ENCODE data around the gene CEP135.
"Not testable (repeated sequence)": the region's sequence is repeated elsewhere in the genome, so short reads cannot be mapped to it uniquely, and the experiment has no call there.

The CEP135 gene

DNA sequence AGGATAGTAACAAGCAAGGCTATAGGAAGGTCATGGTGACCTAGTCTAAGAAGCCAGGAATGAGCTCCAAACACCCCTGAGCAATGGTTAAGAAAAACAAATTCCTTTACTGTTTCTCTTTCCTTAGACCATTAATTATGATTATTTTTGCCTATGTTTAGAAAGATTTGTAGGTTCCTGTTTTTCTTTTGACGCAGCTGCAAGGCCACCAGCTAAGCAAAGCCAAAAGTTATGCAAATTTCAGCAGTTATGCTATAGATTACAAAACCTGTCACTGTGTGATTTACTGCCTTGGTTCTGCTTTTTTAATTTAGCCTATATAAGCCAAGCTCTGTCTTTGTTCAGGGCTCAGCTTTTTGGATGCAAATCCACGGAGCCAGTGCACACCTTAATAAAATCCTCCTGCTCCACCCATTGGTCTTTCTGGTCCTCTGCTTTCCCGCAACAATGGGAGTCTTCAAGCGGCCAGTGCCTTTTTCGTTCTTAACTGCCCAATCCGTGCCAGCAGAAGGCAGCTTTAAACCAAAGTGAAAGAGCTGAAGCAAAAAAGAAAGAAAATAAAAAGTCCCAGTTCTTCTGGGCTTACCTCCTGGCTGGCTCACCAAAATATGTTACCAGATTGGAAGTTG, 1.4 kb upstream of the CEP135 start:
- no peak for DNase-seq (ENCODE audit: low read depth in 2 of 2)

DNA sequence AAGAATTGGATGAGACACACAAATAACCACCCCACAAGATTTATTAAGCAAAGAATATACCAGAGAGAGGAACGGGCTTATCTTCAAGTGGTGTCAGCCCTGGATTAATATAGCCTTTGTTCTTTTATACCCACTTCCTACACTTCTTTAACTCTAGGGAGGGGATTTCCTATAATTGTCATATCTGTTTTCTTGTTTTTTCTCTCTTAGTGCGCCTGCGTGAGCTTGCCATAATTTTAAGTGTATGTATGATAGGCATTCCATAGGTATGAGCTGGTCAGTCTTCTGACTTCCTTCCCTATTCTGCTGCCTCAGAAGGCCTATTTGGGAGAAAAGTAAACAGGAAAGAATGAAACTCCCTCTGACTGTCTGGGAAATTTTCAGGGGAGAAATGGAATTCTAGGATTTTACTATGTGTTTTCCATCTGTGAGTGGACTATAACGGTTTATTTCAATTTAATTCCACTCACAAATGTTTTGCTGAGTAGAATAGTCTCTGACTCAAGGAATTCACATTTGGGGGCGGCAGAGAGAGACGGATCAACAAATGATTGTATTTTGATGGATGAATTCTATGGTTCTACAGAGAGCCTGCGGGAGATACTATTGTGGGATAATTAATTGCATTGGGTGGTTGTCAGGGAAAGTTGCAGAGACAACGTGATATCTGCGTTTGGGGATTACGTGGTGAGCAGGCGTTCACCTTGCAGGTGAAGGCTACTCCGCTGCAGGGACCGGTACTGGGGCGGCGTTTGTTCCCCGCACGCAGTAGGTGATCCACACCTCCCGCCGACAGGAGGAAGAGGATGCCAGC, 626 bp upstream of the CEP135 start:
- no peak for DNase-seq (ENCODE audit: low read depth in 2 of 2)

DNA sequence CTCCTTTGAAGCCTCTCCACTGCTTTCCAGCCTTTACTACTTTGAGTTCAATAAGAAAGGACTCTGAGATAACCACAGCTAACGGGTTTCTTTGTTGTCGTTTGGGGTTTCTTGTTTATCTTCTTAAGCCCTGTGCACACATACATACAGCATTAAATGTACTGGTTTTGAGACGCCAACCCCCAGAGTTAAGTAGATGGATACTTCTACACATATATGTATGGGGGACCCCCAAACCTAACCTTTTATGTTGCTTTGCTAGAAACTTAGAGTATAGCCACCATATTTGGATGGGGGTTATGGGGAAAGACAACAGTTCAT, 697 bp downstream of the CEP135 start:
- DNase-seq (ENCODE audit: low read depth in 2 of 2), result no peak

DNA sequence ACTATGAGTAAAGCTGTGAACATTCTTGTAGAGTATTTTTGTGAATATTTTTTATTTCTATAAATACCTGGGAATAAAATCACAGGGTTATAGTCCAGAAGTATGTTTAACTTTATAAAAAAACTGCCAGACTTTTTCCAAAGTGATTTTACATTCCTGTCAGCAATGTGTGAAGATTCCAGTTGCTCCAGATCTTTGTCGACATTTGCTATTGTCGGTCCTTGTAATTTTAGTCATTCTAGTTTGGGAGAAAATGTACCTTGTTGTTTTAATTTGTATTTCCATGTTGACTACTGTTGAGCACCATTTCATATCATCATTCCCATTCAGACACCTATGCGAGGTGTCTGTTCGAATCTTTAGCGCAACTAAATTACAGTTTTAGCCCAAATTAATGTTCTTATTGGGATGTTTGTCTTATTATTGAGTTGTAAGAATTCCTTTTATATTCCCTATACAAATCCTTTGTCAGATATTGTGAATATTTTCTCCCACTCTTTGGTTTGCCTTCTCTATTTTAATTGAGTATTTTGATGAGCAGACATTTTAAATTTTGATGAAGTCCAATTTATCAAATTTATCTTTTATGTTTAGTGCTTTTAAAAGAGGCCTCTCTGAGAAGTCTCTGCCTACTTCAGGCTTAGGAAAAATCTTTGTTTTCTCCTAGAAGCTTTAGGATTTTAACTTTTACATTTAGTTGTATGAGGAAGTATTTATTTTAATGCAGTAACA, 2.6 kb downstream of the CEP135 start:
- DNase-seq (ENCODE audit: low read depth in 2 of 2), result no peak

DNA sequence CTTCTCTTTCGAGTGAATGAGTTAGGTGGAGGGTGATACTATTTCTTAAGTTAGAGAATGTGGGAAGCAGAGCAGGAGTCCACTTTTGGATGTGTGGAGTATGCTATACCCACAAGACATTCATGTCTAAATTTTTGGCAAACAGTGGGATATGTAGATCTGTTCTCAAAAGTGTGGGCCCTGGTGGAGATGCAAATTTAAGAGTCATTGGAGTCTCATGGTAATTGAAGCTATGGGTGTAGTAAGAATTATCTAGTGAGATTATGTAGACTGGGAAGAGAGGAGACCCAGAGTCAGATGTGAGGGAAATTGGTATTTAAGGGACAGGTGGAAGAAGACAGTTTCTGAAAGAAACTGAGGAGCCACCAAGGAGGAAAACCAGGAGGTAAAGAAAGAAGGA, 7.0 kb downstream of the CEP135 start:
- no peak for DNase-seq (ENCODE audit: low read depth in 2 of 2)

DNA sequence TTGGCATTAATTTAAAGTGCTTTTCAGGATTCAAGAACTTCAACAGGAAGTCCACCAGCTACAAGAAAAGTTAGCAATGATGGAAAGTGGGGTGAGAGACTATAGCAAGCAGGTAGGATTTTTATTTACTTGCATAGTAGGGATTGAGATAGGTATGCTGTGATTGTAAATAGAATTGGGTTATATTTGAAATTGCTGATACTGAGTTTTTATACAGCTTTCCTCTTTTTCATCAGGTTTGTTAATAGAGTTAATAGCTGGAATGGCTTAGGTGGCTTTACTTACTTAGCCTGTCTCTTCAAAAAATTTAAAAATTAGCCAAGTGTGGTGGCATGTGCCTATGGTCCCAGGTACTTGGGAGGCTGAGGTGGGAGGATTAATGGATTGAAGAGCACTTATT, 10.9 kb downstream of the CEP135 start:
- no peak for DNase-seq (ENCODE audit: low read depth in 2 of 2)

DNA sequence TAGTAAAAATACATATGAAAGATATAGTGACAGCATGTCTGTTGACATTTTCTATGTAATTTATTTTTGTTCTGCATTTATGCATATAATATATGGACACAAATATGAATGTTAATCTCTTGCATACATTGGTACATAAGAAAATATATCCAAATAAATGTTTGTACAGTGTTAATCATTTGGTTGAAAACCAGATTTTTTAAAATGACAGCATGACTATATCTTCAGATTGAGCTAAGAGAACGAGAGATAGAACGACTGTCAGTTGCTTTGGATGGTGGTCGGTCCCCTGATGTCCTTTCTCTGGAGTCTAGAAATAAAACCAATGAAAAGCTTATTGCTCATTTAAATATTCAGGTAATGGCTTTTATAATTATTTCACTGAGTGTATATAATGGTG, 15.3 kb downstream of the CEP135 start:
- no peak for DNase-seq (ENCODE audit: low read depth in 2 of 2)

DNA sequence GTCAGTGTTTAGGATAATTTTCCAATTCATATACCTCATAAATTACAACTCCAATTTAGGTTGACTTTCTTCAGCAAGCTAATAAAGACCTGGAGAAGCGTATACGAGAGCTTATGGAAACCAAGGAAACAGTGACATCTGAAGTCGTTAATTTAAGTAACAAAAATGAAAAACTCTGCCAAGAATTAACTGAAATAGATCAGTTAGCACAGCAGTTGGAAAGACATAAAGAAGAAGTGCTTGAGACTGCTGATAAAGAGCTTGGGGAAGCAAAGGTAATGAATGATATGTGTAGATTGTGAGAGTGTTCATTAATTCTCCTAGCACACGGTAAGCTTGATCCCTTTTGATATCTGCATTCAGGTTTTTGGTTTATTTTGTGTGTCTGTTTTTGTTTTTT, 16.8 kb downstream of the CEP135 start:
- DNase-seq (ENCODE audit: low read depth in 2 of 2), result no peak

DNA sequence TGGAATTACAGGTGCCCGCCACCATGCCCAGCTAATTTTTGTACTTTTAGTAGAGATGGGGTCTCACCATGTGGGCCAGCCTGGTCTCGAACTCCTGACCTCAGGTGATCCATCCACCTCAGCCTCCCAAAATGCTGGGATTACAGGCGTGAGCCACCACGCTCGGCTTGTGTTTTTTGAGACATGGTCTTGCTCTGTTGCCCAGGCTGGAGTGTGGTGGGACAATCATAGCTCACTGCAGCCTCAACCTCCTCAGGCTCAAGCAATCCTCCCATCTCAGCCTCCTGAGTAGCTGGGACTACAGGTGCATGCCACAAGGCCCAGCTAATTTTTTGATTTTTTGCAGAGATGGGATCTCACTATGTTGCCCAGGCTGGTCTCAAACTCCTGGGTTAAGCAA, 17.6 kb downstream of the CEP135 start:
- not testable (repeated sequence) for DNase-seq (ENCODE audit: low read depth in 2 of 2)

DNA sequence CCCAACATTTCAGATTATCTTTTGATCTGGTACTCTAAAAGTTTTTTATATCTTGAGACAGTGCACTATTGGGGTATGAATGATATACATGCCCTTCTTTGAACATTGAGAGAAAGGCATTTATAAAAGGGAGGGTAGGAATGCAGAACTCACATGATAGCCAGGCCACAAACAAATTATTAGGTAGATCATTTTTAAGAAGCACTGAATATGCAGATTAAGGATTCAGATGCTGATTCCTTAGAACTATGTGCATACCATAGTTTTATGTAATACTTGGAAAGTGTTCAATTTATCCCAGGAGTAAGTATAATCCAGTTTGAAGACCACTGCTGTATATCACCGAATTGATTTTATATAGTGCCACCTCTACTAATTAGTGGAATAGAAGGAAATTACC, 18.6 kb downstream of the CEP135 start:
- DNase-seq (ENCODE audit: low read depth in 2 of 2), result no peak

DNA sequence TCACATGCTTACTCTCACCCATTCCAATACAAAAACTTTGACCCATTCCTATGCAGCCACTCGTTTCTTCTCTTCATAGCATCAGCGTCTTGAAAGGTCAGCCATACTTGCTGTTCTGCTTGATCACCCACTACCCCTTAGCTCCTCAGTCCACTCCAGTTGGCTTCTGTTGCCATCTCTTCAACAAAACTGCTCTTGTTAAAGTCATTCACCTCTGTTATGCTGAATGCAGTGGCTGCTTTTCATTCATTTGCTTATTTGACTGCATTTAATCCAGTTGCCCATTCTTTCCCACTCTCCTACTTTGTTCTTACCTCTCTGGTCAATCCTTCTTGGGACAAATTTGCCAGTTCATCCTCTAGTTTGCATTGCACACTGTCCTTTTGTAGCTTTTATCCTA, 24.9 kb downstream of the CEP135 start:
- DNase-seq (ENCODE audit: low read depth in 2 of 2), result no peak

DNA sequence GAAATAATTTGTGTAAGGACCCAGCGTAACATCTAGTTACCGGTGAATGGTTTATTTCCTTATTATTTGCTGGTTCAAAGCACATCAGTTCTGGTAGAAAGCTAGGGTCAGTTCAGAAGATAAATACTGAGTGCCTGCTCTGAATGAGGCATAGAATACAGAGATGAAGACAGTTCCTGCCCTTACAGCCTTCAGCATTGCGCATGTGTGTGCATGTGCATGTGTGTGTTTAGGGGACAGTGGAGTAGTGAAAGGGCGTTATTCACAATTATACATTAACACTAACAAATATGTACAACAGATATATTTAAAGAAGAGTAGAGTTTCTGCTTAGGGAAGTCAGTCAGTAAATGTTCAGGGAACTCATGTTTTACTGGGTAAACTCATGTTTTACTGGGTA, 29.1 kb downstream of the CEP135 start:
- DNase-seq (ENCODE audit: low read depth in 2 of 2), result no peak

DNA sequence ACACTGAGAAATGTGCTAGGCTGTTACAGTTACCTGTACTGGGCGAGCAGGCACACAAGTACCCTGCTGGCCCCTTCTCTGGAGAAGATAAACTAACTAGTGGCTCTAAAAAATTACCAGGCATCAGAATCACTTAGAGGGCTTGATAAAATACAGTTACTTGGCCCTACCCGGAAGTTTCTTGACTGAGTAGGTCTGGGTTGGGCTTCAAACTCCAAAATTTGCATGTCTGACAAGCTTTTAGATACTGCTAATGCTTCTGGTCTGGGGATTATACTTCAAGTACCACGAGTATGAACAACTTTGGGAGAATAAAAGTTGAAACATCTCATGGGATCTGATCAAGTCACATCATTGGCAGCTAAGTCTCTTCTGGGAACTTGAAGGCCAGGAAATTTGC, 30.8 kb downstream of the CEP135 start:
- no peak for DNase-seq (ENCODE audit: low read depth in 2 of 2)

DNA sequence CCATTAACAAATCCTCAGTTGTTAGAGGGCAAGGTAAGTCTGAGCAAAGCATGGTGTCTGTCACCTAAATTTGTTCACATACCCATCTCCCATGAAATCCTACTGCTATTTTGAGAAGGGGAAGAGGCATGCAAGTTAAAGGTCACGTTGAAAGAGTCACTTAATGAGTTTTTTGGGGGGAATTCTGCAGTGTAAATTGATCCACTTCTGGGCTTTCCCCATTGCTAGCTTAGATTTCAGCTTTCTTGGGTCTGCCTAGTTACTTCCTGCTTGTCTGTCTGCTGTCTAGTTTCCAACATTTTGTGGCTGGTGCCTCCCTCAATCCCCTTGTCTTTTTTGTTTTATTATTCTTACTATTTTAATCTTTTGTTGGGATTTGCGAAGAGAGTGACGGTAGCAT, 32.0 kb downstream of the CEP135 start:
- no peak for DNase-seq (ENCODE audit: low read depth in 2 of 2)

DNA sequence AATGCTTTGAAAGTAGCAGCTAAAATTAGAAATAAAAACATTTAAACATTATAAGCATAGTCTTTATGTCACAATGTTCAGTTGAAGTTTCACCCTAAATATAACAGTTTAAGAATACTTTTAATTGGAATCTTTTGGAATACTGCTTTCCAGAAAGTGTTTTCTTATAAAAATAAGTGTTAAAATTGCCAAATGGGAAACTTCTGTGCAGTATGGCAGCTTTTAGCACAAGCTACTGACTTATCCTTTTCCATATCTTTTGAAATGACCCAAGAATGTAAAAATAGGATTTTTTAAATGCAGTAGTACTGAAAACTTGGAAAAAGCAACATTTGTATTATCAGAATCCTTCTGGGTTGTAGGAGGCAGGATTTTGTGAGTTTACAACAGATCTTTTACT, 34.2 kb downstream of the CEP135 start:
- DNase-seq (ENCODE audit: low read depth in 2 of 2), result no peak

DNA sequence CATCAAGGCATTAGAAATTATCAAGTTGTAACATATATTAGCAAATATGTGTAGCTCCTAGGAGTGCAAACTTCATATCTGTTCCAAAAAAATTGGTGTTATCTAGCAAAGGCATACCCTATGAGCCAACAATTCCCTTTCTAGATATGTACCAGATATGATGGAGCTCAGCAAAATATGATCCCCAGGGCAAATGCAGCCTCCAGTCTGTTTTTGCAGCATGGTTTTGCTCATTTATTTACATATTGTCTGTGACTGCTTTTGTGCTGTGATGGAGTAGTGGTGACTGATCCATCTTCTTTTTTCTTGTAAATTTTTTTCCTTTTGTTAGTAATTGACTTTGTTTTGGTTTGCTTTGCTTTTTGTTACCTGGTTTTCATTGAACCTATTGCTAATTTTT, 41.0 kb downstream of the CEP135 start:
- no peak for DNase-seq (ENCODE audit: low read depth in 2 of 2)

DNA sequence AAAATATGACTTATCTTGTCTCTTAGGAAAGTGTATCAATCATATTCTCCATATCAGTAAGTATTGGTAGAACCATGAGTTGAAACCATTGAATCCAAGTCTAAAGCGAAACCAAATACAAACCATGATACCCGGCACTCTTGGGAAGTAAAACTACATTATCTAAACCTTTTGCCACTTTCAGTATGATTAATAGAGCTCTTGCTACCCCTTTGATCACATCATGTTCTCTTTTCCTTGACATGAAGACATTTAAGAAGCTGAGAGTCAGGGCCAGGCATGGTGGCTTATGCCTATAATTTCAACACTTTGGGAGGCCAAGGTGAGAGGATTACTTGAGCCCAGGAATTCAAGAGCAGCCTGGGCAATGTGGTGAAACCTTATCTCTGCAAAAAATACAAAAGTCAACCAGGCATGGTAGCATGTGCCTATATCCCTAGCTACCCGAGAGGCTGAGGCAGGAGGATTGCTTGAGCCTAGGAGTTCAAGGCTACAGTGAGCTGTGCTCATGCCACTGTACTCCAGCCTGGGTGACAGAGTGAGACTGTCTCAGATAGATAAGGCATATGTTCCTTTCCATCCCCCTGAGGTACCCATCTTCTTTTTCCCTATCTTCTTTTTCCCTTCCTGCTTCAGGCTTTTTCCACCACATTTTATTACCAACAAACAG, 45.4 kb downstream of the CEP135 start:
- no peak for DNase-seq (ENCODE audit: low read depth in 2 of 2)

DNA sequence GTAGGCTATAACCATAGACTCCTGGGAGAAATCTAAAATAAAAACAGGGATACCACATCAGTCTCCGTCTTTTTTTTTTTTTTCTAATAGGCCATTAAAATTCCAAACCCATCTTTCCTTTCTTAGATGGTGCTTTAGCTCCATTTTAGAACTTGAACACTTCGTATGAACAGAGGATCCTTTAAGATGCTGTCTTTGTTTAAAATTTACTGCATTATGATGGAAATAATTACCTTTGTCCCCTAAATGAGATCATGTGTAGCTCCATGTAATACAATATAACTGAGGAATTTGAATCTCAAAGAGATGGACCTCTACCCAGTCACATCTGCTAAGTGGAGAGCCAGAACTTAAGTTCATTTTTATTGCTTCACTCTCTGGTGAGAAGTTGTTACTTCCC, 47.9 kb downstream of the CEP135 start:
- DNase-seq (ENCODE audit: low read depth in 2 of 2), result no peak

DNA sequence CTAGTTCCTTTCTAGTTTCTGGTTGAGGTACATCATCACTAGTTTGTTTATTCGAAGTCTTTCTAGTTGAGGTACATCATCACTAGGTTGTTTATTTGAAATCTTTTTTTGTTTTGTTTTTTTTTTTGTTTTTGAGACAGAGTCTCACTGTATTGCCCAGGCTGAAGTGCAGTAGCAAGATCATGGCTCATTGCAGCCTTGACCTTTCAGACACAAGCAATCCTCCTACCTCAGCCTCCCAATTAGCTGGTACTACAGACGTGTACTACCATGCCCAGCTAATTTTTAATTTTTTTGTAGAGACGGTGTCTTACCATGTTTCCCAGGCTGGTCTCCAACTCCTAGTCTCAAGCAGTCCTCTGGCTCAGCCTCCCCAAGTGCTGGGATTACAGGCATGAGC, 54.9 kb downstream of the CEP135 start:
- DNase-seq (ENCODE audit: low read depth in 2 of 2), result no peak

DNA sequence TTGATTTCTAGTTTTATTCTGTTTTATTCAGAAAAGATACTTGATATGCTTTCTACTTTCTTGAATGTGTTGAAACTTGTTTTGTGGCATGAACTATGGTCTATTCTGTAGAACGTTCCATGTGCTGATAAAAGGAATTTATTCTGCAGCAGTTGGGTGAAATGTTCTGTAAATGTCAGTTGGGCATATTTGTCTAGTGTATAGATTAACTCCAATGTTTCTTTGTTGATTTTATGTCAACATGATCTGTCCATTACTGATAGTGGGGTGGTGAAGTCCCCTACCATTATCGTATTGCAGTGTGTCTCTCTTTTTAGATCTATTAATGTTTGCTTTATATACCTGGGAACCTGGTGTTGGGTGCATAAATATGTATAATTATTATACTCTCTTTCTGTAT, 55.5 kb downstream of the CEP135 start:
- no peak for DNase-seq (ENCODE audit: low read depth in 2 of 2)

DNA sequence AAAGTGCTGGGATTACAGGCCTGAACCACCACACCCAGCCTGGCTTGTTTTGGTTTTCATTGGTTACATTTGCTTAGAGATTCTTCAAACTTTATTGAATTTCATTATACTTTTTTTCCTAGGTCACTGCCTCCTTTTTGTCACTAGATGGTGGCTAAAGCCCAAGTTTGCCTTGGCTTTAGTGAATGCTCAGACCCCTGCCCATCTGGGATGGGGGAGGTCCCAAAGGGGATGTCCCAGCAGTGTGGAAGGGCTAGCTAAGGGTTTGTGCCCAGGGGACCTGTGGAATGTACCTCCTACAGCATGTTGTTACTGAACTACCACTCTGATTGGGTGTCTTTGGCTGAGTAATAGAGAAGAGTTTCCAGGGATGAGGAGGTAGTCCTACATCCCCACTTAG, 58.4 kb downstream of the CEP135 start:
- no peak for DNase-seq (ENCODE audit: low read depth in 2 of 2)

DNA sequence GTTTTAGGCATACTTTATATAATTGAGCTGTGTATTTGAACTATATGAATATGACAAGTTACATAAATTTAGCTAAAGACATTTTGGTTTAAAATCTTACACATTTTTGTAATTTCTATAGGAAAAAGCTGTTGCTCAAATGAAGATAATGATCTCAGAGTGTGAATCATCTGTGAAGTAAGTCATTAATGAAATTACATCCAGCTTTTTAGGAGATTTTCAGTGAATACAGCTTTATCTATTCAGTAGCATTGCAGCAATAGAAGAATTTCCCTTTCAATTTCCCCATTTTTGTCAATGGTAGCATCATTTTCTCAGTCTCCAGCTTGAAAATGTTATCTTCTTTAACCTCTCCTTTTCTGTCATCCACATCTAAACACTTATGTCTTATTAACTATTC, 59.5 kb downstream of the CEP135 start:
- no peak for DNase-seq (ENCODE audit: low read depth in 2 of 2)

DNA sequence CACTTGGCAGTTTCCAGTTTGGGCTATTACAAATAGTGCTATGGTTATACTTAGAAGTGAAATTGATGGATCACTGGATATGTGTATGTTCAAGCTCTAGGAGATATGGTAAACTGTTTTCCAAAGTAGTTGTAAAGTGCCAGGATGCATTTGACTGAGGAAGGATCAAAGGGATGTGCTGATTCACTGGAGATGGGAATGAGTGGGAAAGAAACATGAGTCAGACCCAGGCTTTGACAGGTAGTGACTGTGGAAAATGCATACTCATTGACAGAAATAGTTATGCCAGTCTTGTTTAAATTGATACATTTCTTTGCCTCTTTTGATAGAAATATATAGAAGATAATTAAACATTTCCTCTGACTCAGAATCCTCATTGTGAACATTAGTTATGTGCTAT, 77.9 kb downstream of the CEP135 start:
- DNase-seq (ENCODE audit: low read depth in 2 of 2), result no peak
